Endothelial cell of umbilical vein (primary cell): ENCODE results near the gene RFWD3. TPM values are rescaled to one million over a fixed set of nuclear protein-coding genes. Genes with fewer than 3 reads are reported as not detected.
A peak's percentile ranks its signal among the peaks of the same experiment; 100 is the strongest.

Experiments
- BruUV-seq: library from RNA; stranded (reverse); fragments of 400-500 nt; replicated peaks from 2 replicates; lab custom pipeline; 2021; lab: Mats Ljungman, UMichigan
- CTCF ChIA-PET: fragments of 300-600, 350-600 bp; sonication (Branson Sonifier 250); formaldehyde crosslinking; loops from one replicate; lab custom pipeline; 2021; ENCODE audit warnings: antibody characterized with exemption, inconsistent platforms; lab: Charles Lee
- POLR2A ChIA-PET: fragments of 300-600, 350-600 bp; sonication (Branson Sonifier 250); formaldehyde crosslinking; loops from one replicate; lab custom pipeline; 2021; ENCODE audit warnings: antibody characterized with exemption, inconsistent platforms; lab: Charles Lee
- DNase-seq: peaks from one replicate; pipeline ENCODE4 v3.0.0-alpha.2; 2011; ENCODE audit warnings: low read depth, low spot score
- FAIRE-seq: peaks from 2 replicates; lab custom pipeline; 2011; peaks lifted over from hg19 to GRCh38; lab: Jason Lieb, UNC
- H2AFZ ChIP-seq: 2 replicates; pipeline ENCODE4 v1.6.0; 2012; ENCODE audit warnings: low read depth, low read length, control low read depth, inconsistent platforms
- H3K27ac ChIP-seq: 2 replicates; pipeline ENCODE4 v1.5.1; 2011; ENCODE audit warnings: low read depth, mild to moderate bottlenecking, control low read depth, low read length, moderate library complexity; ENCODE audit not compliant: insufficient read depth
- H3K27me3 ChIP-seq, 2 experiments: 2 replicates each; pipeline versions ENCODE4 v1.6.0 to v1.6.1; 2011; ENCODE audit warnings: low read length in 2 of 2, mixed read lengths in 1 of 2; ENCODE audit not compliant: control insufficient read depth in 2 of 2, insufficient read depth in 2 of 2
- H3K36me3 ChIP-seq, 2 experiments: 2 replicates in 1 of 2; 3 replicates in 1 of 2; pipeline ENCODE4 v1.5.1; 2011; ENCODE audit warnings: low read length in 2 of 2, mild to moderate bottlenecking in 1 of 2, moderate library complexity in 1 of 2; ENCODE audit not compliant: control insufficient read depth in 2 of 2, insufficient read depth in 2 of 2; ENCODE audit errors: extremely low read depth in 1 of 2
- H3K4me1 ChIP-seq: 3 replicates; pipeline ENCODE4 v1.5.1; 2011; ENCODE audit warnings: mild to moderate bottlenecking, low read length; ENCODE audit not compliant: control insufficient read depth, insufficient read depth; ENCODE audit errors: extremely low read depth
- H3K4me2 ChIP-seq: 2 replicates; pipeline ENCODE4 v1.6.1; 2011; ENCODE audit warnings: low read length, control low read depth, mixed read lengths; ENCODE audit not compliant: insufficient read depth
- H3K4me3 ChIP-seq, 3 experiments: fragments of 200-600 bp in 1 of 3; sonication (generic), shearing (Covaris generic) in 1 of 3; replicated peaks in 1 of 3; 2 replicates each; pipeline ENCODE4 v1.5.1; 2011 to 2016; ENCODE audit warnings: control low read depth in 3 of 3, low read length in 3 of 3, mild to moderate bottlenecking in 2 of 3, inconsistent platforms in 1 of 3, low read depth in 1 of 3, moderate library complexity in 1 of 3; ENCODE audit not compliant: insufficient read depth in 1 of 3
- H3K79me2 ChIP-seq: 2 replicates; pipeline ENCODE4 v1.6.0; 2012; ENCODE audit warnings: low read length, inconsistent platforms; ENCODE audit not compliant: control insufficient read depth, insufficient read depth
- H3K9ac ChIP-seq: replicated peaks from 2 replicates; pipeline ENCODE3; 2011; ENCODE audit warnings: low read length, control low read depth; ENCODE audit not compliant: insufficient read depth; ENCODE audit errors: extremely low read depth
- H3K9me1 ChIP-seq: replicated peaks from 3 replicates; pipeline ENCODE4 v1.6.0; 2011; ENCODE audit warnings: mild to moderate bottlenecking, low read length; ENCODE audit not compliant: control insufficient read depth, insufficient read depth; ENCODE audit errors: extremely low read depth
- H3K9me3 ChIP-seq: replicated peaks from 2 replicates; pipeline ENCODE4 v1.5.1; 2012; ENCODE audit warnings: low read length, inconsistent platforms; ENCODE audit not compliant: control insufficient read depth, insufficient read depth
- H4K20me1 ChIP-seq: replicated peaks from 2 replicates; pipeline ENCODE3; 2011; ENCODE audit warnings: mild to moderate bottlenecking, low read length; ENCODE audit not compliant: control insufficient read depth, insufficient read depth; ENCODE audit errors: extremely low read depth
- EZH2 ChIP-seq: IDR thresholded peaks from 2 replicates; pipeline ENCODE4 v1.6.1; 2012; ENCODE audit warnings: borderline replicate concordance, low read depth, mild to moderate bottlenecking, moderate library complexity, low read length, inconsistent platforms; ENCODE audit not compliant: severe bottlenecking
- POLR2A ChIP-seq: IDR thresholded peaks from 2 replicates; pipeline ENCODE4 v1.6.1; 2012; ENCODE audit warnings: low read depth, mild to moderate bottlenecking, control low read depth, low read length
- POLR2AphosphoS5 ChIP-seq: IDR thresholded peaks from 2 replicates; pipeline ENCODE4 v1.6.1; 2012; ENCODE audit warnings: low read depth, mild to moderate bottlenecking, control low read depth, low read length, moderate library complexity; ENCODE audit not compliant: insufficient read depth
- dilution Hi-C: fragments of 300-500 bp; cut with MboI; formaldehyde crosslinking; loops from one replicate; pipeline ENCODE4 v1.15.0; 2019; ENCODE audit warnings: low sequenced_read_pairs; ENCODE audit not compliant: extremely low pct_ligation_motif_present
- intact Hi-C: fragments of 100-400 bp; cut with micrococcal nuclease; formaldehyde crosslinking; loops from one replicate; pipeline ENCODE4 v1.10.0; 2022
- polyA plus RNA-seq, 4 experiments: library from polyadenylated mRNA; depleted of rRNA in 3 of 4; stranded (reverse) in 3 of 4; unstranded in 1 of 4; fragments of >200 nt; gene quantifications; 2 replicates each; pipeline versions ENCODE4 v1.2.1 to v1.2.3, GENCODE V29; 2011 to 2012; ENCODE audit warnings: missing spikeins in 1 of 4
- total RNA-seq: library from RNA; stranded (reverse); gene quantifications from 2 replicates; pipeline ENCODE4 v1.2.3, GENCODE V29; 2021
- TF ChIP-seq, protein P1 (sequence below), 2 donors: IDR thresholded peaks; 1 replicate in 1 of 2; 2 replicates in 1 of 2; pipeline ENCODE4 v1.5.1; 2011; ENCODE audit warnings: low read length in 2 of 2, mild to moderate bottlenecking in 2 of 2, moderate library complexity in 2 of 2, control low read depth in 1 of 2, inconsistent platforms in 1 of 2, low read depth in 1 of 2; ENCODE audit not compliant: insufficient read depth in 1 of 2; ENCODE audit errors: extremely low read depth in 1 of 2
- TF ChIP-seq, protein P2 (sequence below): IDR thresholded peaks from 2 replicates; pipeline ENCODE4 v1.6.1; 2011; ENCODE audit not compliant: insufficient read depth, insufficient read length

RFWD3 gene
- total and polyA plus RNA-seq, 2 donors (not counting 3 experiments of a cell fraction or from before 2014, with no cell fraction given), result 27.3 to 51.6 TPM

DNA sequence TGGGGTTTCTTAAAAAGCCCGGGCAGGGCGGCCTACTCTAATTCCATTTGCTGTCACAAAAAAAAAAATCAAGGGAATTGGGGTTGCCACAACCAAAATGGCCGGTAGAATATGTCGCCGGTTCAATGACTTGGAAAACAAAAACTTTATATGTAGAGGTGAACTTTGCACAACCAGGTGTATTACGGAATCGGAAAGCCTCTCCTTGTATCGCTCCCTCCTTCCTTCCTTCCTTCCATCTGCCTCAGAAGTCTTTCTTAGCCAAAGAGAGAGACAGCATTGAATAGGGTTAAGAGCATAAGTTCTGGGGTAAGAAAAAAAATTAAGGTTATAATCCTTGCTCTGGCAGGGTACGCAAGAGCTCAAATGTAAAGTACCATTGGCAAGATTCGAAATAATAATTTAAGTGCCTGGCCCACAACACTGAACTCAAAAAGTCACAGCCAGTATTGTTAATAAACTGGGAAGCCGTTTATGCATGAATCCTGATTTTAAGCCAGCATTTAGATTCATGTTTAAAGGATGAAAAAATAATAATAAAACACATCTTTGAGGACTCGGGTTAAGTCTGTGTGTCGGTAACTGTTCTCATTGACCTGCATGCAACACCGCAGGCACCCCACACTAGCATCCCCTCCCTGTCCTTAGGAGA lies 59.2 kb downstream of the RFWD3 start:
- Histone ChIP-seq H3K9ac (peak overlapping the region; percentile 91), H3K36me3 (no peaks in the 10 kb centered on the region), H2AFZ (peak overlapping the region; percentile 100), H3K4me2 (peak overlapping the region; percentile 96), H3K4me3 (peak overlapping the region; percentile 79 to 86 (median 85)), H3K9me1 (no peaks in the 10 kb centered on the region), H3K79me2 (peaks cover 42% of the 10 kb centered on the region), H3K9me3 (no peaks in the 10 kb centered on the region), H3K4me1 (peaks cover 26% of the 10 kb centered on the region), H3K27me3 (no peaks in the 10 kb centered on the region), H4K20me1 (no peaks in the 10 kb centered on the region), H3K27ac (peak overlapping the region; percentile 66)
- BruUV-seq, result TSS peak; percentile 80
- no peak for FAIRE-seq
- ChIA-PET CTCF (interaction anchor here (0.9 to 2.1 kb wide), 3 partner anchors 15 to 60 kb away, joined by 3 to 5 read pairs (median 4); no protein-coding TSS in a partner anchor), POLR2A (interaction anchor here (0.5 to 1.2 kb wide), 5 partner anchors 10 to 168 kb away, joined by 3 to 5 read pairs (median 3); no protein-coding TSS in a partner anchor)
- intact Hi-C loops, result loop anchor here (2.0 to 5.0 kb wide), 3 partner anchors 105 to 310 kb away; partner anchors contain the start of gene PSMD7
- TF ChIP-seq, protein P1, sequence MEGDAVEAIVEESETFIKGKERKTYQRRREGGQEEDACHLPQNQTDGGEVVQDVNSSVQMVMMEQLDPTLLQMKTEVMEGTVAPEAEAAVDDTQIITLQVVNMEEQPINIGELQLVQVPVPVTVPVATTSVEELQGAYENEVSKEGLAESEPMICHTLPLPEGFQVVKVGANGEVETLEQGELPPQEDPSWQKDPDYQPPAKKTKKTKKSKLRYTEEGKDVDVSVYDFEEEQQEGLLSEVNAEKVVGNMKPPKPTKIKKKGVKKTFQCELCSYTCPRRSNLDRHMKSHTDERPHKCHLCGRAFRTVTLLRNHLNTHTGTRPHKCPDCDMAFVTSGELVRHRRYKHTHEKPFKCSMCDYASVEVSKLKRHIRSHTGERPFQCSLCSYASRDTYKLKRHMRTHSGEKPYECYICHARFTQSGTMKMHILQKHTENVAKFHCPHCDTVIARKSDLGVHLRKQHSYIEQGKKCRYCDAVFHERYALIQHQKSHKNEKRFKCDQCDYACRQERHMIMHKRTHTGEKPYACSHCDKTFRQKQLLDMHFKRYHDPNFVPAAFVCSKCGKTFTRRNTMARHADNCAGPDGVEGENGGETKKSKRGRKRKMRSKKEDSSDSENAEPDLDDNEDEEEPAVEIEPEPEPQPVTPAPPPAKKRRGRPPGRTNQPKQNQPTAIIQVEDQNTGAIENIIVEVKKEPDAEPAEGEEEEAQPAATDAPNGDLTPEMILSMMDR (IDR thresholded peaks at IDR 0.05; ENCODE audit: extremely low read depth in 1 of 2, insufficient read depth in 1 of 2, low read depth in 1 of 2, low read length in 2 of 2), result no peak
- no peak for TF ChIP-seq POLR2A
- TF ChIP-seq POLR2AphosphoS5, result no peak
- no peak for TF ChIP-seq EZH2
- TF ChIP-seq, protein P2, sequence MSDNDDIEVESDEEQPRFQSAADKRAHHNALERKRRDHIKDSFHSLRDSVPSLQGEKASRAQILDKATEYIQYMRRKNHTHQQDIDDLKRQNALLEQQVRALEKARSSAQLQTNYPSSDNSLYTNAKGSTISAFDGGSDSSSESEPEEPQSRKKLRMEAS, result no peak
- dilution Hi-C loops, result no loop called here
- no peak for DNase-seq
